Measurements from ENCODE around the gene CDK11A. TPM values are rescaled to one million over a fixed set of nuclear protein-coding genes. Genes with fewer than 3 reads are reported as not detected.

Gene CDK11A
- total and polyA plus RNA-seq, 2 of the 8 experiments (the other 6 are each of a cell fraction or from before 2014, with no cell fraction given) = 15.0 to 45.6 TPM

DNA sequence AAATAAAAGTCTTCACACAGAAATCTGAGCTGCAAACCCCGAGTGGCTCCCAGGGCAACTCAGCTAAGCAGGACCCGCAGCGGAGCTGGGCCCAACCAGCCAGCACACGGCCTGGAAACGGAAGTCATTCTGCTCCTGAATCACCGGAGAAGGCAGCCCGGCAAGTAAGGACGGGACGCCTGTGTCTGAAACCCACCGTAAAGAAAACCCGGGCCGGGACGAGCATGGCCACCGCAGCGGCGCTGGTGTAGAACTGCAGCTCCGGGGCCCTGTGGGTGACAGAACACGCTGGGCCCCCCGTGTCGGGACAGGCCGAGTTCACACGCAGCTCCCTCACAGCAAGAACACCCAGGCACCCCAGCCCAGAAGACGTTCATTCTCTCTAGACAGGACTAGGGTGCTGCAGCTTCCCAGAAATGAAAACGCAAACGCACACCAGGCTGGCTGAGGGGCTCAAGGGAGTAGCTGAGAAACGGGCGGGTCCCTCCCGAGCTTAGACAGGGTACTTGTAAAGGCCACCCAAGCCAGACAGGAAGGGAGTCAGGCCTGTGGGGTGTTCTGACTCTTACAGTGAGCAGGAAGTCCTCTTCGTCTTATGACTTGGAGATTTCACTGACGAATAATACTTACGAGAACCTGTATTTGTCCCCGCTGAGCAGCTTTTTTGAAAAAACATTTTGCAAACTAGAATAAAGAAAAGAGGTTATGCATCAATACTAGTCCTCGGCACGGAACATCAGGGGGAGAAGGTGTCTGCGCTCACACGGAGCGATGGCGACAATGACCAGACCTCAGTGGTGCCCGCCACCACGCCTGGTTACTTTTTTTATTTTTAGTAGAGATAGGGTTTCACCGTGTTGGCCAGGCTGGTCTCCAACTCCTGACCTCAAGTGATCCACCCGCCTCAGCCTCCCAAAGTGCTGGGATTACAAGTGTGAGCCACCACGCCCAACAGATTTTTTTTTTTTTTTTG lies 54.4 kb downstream of the CDK11A start:
- no peaks in the 10 kb centered on the region for H3K4me1 ChIP-seq (replicated peaks in 1 of 4; ENCODE audit: control insufficient read depth in 3 of 4, insufficient read depth in 4 of 4, low read length in 3 of 4)
- no peak overlapping the region for H2BK20ac ChIP-seq (ENCODE audit: low read length)
- FAIRE-seq (no peak), DNase-seq (ENCODE audit: low read depth in 1 of 2, low spot score in 2 of 2) (no peak)
- H3K4me3 ChIP-seq (ENCODE audit: extremely low read depth in 1 of 4, insufficient read depth in 2 of 4, low read depth in 3 of 4, low read length in 4 of 4) = no peak overlapping the region
- H3K36me3 ChIP-seq (ENCODE audit: control insufficient read depth in 2 of 4, insufficient read depth in 4 of 4, low read length in 3 of 4) = peaks cover 0 to 37% (median 19%) of the 10 kb centered on the region in 4 experiments; a peak in 5 of 8 replicates
- H3K23me2 ChIP-seq (ENCODE audit: low read depth, low read length) = no peaks in the 10 kb centered on the region
- no peak overlapping the region for H2BK15ac ChIP-seq (ENCODE audit: low read length)
- no peak overlapping the region for H4K5ac ChIP-seq (ENCODE audit: insufficient read length, low read depth, low read length)
- no peak overlapping the region for H2AK5ac ChIP-seq (ENCODE audit: low read depth, low read length)
- no peak overlapping the region for H3K4ac ChIP-seq (replicated peaks; ENCODE audit: insufficient read length, low read depth, low read length)
- H2BK120ac ChIP-seq (replicated peaks; ENCODE audit: low read depth, low read length) = no peak overlapping the region
- H2BK5ac ChIP-seq (ENCODE audit: low read depth, low read length) = no peak overlapping the region
- POLR2A ChIA-PET (ENCODE audit: partially characterized antibody) = interaction anchor here (1.2 to 1.3 kb wide), 2 partner anchors 9 to 55 kb away, joined by 3 to 5 read pairs; partner anchors contain the start of gene CDK11A
- H3K27me3 ChIP-seq (replicated peaks in 1 of 4; ENCODE audit: control insufficient read depth in 3 of 4, extremely low read depth in 1 of 4, insufficient read depth in 3 of 4, low read length in 3 of 4) = no peaks in the 10 kb centered on the region
- no peak overlapping the region for H3K14ac ChIP-seq (ENCODE audit: insufficient read length)
- 96% methylated on average over 43 of the region's 43 CpGs; no CpG with 5 or more reads in 1 of the 2 experiments for WGBS, 2 experiments (ENCODE audit: extremely low coverage in 1 of 2, insufficient coverage in 1 of 2, insufficient read length in 1 of 2, insufficient replicate concordance in 2 of 2, low coverage in 1 of 2, low lambda C conversion rate in 2 of 2, missing lambda C conversion rate in 1 of 2)
- CTCF ChIA-PET (ENCODE audit: partially characterized antibody) = interaction anchor here (0.6 to 4.4 kb wide), 8 partner anchors 9 to 285 kb away, joined by 3 to 24 read pairs (median 3); no protein-coding TSS in a partner anchor
- no peak overlapping the region for H2AFZ ChIP-seq (ENCODE audit: low read length)
- no peak overlapping the region; the same call in 1 of the 2 replicates for H4K8ac ChIP-seq (ENCODE audit: extremely low read depth, insufficient read depth, low read length)
- H2BK12ac ChIP-seq (ENCODE audit: low read depth, low read length) = no peak overlapping the region
- H3K9me3 ChIP-seq (ENCODE audit: insufficient read depth in 2 of 2, low read depth in 1 of 2, low read length in 1 of 2) = no peaks in the 10 kb centered on the region
- no peak overlapping the region for H3K18ac ChIP-seq (ENCODE audit: extremely low read depth, low read length)
- no peak overlapping the region for H3K4me2 ChIP-seq (ENCODE audit: insufficient read depth in 1 of 2, low read depth in 2 of 2, low read length in 2 of 2)
- no peaks in the 10 kb centered on the region for H3K79me1 ChIP-seq (ENCODE audit: low read depth, low read length)
- H3K27ac ChIP-seq (ENCODE audit: low read depth, low read length) = no peak overlapping the region
- no peak overlapping the region for H3K9ac ChIP-seq (replicated peaks in 1 of 4; ENCODE audit: extremely low read depth in 1 of 4, low read depth in 3 of 4, low read length in 3 of 4)
- H4K20me1 ChIP-seq (replicated peaks in 1 of 2; ENCODE audit: control insufficient read depth in 1 of 2, insufficient read depth in 2 of 2, low read length in 2 of 2) = peaks cover 0 to 11% of the 10 kb centered on the region in 2 experiments
- H3K56ac ChIP-seq (replicated peaks; ENCODE audit: insufficient read length, low read depth, low read length) = no peak overlapping the region
- H3K79me2 ChIP-seq (ENCODE audit: control insufficient read depth in 1 of 2, insufficient read depth in 2 of 2, low read length in 2 of 2) = no peaks in the 10 kb centered on the region
- no peak overlapping the region for H3K23ac ChIP-seq (ENCODE audit: insufficient read length)
- H4K91ac ChIP-seq (replicated peaks; ENCODE audit: insufficient read length, low read length) = no peak overlapping the region
- no peak for TF ChIP-seq JUN (IDR thresholded peaks at IDR 0.05; ENCODE audit: low read depth, low read length)
- no peak for TF ChIP-seq SP1 (IDR thresholded peaks at IDR 0.05; ENCODE audit: low read depth, low read length)
- no peak for TF ChIP-seq CBX5 (IDR thresholded peaks at IDR 0.05; ENCODE audit: low read depth, low read length)
- TF ChIP-seq SRF (IDR thresholded peaks at IDR 0.05; ENCODE audit: low read depth, low read length) = no peak
- TF ChIP-seq YY1 (IDR thresholded peaks at IDR 0.05; ENCODE audit: low read depth, low read length) = no peak
- TF ChIP-seq, protein P1, sequence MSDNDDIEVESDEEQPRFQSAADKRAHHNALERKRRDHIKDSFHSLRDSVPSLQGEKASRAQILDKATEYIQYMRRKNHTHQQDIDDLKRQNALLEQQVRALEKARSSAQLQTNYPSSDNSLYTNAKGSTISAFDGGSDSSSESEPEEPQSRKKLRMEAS (IDR thresholded peaks at IDR 0.05) = no peak
- no peak for TF ChIP-seq HDAC2 (IDR thresholded peaks at IDR 0.05; ENCODE audit: borderline replicate concordance in 1 of 2, low read depth in 2 of 2, low read length in 2 of 2)
- no peak for TF ChIP-seq ASH2L (IDR thresholded peaks at IDR 0.05; ENCODE audit: low read length)
- no peak for TF ChIP-seq SUZ12 (IDR thresholded peaks at IDR 0.05; ENCODE audit: low read length)
- TF ChIP-seq KDM5A (IDR thresholded peaks at IDR 0.05; ENCODE audit: low read length) = no peak
- TF ChIP-seq BACH1 (IDR thresholded peaks at IDR 0.05; ENCODE audit: low read length) = no peak
- no peak for TF ChIP-seq CBX8 (IDR thresholded peaks at IDR 0.05; ENCODE audit: borderline replicate concordance, low read depth, low read length)
